ENCODE results near the gene SLC39A5.
"Not testable (repeated sequence)": the region's sequence is repeated elsewhere in the genome, so short reads cannot be mapped to it uniquely, and the experiment has no call there.

Gene SLC39A5, protein sequence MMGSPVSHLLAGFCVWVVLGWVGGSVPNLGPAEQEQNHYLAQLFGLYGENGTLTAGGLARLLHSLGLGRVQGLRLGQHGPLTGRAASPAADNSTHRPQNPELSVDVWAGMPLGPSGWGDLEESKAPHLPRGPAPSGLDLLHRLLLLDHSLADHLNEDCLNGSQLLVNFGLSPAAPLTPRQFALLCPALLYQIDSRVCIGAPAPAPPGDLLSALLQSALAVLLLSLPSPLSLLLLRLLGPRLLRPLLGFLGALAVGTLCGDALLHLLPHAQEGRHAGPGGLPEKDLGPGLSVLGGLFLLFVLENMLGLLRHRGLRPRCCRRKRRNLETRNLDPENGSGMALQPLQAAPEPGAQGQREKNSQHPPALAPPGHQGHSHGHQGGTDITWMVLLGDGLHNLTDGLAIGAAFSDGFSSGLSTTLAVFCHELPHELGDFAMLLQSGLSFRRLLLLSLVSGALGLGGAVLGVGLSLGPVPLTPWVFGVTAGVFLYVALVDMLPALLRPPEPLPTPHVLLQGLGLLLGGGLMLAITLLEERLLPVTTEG

DNA sequence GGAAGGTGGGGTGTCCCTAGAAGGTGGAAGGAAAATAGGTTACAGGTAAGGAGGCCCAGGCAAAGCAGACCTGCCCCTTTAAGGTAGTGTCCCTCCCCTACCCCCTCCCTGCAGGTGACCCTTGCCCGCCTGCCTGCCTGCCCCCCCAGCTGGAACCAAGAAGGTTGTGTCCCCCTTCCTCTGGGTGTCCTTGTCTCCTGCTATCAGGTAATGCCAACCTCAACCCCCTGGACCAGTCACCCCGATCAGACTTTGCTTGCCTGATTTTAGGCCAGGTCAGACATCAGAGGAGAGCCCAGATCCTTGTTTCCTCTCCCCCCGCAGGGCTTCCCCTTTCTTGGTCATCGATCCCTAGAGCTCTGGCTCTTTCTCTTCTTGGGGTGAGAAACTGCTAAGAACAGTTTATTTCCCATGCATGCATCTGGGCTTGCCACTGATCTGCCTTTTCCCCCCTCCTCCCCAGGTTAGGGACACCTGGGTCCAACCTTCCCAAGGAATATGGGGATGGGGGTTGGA is at the start of gene SLC39A5:
Gene SLC39A5 (plus strand): TSS at position 136 of the 516 bp plus-strand sequence. CDS start 1,224 bp downstream, outside the sequence.
- DNase-seq, result no peak

DNA sequence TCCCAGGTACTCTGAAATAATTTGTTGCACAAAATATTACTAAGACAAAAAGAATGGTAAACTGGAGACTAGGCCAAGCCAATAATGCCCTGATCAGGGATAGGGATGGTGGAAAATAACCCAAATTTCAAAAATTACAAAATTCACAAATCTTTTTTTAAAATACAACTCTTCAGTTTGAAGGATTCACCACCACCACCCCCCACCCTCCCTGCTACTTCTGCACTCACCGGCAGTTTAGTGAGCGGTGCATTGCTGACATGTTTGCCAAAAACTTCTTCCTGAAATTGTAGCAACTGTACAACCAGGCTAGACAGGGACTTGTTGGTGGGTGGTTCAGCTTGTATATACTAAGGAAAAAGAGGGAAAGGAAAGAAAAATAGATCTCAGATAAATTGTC is 42.9 kb upstream of the SLC39A5 start:
- no peak for DNase-seq

DNA sequence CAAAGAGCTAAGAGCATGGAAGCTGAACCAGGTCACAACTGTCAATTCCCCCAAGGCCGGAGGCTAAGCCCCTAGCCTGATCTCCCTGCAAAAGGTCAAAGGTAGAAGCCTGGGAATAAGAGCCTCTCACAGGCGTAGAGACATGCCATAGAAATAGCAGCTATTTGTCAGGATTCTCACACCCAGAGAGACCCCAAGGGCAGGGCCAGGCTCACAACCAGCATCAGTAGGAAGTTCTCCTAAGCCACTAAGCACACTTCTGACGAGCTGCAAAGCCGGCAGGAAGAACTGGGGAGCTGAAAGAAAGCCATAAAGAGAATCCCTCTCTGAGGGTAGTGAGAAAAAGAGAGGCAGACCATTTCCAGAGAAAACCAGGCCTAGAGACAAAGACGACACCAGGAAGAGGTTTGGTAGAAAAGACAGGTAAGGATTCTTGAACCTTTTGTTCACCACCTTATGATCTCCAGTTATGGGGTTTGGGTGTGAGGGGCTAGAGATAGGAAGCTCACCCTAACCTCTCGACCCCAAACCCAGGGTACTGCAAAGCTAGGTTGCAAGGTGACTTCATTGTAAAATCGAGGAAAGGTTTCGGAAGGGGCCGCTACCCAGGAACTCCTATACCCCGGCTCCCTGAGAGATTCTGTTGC is 41.6 kb upstream of the SLC39A5 start:
- peak; percentile 19 for DNase-seq

DNA sequence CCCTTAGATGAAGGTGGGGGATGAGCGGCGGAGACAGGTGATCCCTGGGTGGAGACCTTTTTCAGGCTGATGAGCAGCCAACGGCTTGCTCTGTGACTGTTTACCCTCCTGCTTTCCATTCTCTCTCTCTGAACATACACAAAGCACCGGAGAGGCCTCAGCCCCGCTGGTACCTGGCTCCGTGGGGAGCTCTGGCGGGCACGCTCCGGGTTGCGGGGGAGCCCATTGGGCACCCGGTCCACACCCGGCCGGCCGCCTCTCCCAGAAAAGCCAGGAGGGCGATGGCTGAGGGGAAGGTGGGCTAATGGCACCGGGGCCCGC is 41.1 kb upstream of the SLC39A5 start:
- no peak for DNase-seq

DNA sequence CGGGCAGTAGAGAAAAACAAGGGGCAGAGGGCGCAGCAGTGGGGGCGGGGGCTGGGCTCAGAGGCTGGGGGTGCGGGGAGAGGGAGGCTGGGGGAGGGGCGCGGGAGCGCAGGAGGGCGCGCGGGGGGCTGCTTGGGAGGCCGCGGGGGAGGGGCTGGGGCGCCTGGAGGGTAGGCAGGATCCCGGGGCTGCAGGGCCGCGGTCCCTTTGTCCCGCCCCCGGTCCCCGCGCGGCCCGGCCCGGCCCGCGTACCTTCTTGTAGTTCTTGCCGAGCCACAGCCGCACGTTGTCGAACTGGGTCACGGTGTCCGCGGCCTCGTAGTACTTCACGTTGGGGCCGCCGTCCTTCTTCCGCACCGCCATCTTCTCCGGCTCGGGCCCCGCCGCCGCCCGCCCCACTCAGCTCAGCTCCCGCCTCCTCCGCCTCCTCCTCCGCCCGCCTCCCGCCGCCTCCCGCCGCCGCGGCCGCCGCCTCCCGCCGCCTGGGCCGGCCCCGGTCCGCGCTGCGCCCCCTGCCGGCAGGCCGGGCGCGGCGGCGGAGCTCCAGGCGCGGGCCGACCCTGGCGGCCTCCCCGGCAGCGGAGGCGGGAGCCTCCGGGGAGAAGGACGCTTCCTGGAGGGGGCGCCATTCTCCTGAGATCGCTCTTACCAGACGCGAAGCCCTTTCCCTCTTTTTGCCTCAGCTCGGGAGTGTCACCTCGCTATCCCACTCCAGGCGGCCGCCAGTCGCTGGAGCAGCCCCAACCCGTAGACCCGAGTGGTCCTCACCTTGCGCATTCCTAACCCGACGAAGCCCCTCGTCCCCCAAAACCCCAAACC is 40.5 kb upstream of the SLC39A5 start, which contains the start of gene SMARCC2:
Gene SMARCC2 (minus strand): TSS at position 385 of the 819 bp plus-strand sequence. CDS start 22 bp downstream, at position 363.
- peak; percentile 86 for DNase-seq

DNA sequence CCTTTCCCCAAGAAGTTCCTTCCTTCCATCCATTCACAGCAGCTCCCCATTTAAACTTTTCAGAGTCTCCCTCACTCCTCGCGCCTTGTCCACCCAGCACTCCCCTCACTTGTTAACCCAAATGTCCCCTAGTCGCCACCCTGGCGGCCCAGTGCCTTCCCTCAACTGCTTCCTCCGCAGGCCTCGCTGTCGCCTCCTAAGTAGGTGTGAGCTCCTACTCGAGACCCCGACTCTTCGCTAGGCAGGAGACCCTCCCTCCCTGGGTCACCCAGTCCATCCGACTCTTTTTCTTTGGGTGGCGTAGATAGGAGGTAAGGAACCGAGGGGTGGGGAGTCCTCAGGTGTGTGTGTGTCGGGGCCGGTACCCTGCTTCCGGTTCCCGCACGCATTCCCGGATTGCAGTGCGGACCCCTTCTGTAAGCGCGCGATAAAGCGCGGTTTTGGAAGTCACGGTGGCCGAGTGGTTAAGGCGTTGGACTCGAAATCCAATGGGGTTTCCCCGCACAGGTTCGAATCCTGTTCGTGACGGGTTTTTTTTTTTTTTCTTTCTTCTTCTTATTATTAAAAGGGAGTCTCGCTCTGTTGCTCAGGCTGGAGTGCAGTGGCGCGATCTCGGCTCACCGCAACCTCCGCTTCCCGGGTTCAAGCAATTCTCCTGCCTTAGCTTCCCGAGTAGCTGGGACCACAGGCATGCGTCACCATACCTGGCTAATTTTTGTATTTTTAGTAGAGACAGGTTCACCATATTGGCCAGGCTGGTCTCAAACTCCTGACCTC is 39.7 kb upstream of the SLC39A5 start:
- peak; percentile 65 for DNase-seq

DNA sequence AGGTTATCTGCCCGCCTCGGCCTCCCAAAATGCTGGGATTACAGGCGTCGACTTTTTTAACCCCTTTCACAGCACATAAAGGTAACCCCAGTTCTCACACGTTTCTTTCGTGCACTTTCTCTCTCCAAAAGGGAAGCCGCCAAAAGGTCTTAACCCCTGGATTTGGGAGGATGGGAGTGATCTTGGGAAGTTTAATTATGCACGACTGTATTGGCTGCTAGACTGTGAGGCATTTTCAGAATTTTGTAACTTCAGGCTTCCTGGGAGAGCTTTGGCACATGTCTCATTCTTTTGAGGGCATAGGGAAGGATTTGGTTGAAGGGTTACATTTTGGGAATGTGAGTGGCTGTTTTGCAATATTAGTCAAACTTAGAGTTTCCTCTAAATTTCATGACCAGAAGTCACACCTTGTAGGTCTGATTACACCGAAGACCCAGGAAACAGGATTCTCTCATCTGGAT is 39.1 kb upstream of the SLC39A5 start:
- DNase-seq, result no peak

DNA sequence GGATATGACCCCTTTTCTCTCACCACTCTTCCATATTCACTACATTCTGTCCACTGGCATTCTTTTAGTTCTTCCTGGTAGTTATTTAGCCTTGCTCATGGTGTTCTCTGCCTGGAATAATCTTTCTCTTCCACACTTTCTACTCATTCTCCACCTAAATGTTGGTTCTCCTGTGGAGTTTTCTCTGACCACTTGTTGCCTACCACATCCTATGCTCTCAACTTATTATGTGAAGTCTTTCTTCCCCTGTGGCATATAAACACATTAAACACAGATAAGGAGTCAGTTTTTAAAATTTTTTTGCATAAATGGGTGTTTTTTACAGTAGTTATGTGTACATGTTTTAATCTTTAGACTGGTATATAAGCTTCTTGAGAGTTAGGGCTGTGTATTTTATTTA is 37.3 kb upstream of the SLC39A5 start:
- DNase-seq, result no peak

DNA sequence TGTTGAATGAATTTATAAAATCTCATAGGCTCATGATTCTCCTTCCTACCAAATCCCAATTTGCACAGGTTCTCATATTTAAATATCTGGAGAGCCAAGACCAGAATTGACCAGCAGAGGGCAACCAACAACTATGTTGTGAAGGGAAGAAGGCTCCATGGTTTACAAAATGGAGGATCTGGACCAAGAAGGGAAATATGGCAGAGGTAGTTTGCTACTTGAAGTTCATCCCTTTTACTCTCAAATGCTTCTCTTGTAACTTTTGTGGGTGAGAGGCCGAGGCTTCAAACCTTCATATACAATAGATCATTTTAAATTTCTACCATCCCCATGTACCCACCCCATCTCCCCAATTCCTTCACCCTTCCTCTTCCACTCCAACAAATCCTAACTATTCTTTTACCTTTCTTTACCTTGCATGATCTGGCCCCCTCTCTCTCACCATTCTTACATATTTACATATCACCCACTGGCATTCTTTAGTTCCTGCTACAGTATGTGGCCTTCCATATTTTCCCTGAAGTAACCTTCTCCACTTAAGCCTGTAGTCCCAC is 36.7 kb upstream of the SLC39A5 start:
- peak; percentile 80 for DNase-seq

DNA sequence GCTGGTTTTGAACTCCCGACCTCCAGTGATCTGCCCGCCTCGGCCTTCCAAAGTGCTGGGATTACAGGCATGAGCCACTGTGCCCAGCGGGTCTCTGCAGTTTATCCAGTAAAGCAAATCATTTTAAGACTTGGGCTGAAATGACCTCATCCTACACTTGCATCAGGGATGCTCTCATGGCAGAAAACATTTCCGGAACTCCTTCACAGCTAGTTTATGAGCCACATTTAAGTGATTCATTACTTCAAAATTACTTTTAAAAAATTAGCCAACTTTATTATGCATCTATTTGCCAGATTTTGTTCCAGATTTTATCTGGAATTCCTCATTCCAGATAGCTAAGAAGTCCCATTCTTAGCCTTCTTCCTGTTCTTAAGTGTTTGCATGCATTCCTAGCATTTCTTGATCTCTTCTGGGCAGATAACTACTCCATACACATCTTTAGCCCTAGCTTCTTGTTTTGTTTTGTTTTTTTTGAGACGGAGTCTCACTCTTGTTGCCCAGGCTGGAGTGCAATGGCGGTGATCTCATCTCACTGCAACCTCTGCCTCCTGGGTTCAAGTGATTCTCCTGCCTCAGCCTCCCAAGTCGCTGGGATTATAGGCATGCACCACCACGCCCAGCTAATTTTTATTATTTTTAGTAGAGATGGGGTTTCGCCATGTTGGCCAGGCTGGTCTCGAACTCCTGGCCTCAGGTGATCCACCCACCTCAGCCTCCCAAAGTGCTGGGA is 32.9 kb upstream of the SLC39A5 start:
- not testable (repeated sequence) for DNase-seq

DNA sequence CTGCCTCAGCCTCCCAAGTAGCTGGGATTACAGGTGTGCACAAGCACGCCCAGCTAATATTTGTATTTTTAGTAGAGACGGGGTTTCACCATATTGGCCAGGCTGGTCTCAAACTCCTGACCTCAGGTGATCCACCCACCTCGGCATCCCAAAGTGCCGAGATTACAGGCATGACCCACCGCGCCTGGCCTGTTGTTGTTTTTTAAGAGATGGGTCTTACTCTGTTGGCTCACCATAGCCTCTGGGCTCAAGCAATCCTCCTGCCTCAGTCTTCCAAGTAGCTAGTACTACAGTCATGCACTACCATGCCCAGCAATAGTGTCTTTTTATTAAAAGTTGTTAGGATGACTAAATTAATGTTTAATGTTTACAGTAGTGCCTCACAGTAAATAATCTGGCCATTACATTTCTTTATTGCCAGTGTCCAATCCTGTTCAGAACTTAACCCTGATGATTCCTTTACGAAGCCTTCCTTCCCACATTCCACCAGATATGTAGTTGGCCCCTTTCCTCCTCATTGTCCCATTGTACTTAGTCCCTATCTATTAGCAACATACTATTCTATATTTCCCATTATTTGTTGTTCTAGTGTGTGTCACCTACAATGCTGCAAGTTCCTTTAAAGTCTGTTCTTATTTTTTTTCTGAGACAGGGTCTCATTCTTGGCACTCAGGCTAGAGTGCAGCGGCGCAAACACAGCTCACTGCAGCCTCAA is 31.8 kb upstream of the SLC39A5 start:
- DNase-seq, result no peak

DNA sequence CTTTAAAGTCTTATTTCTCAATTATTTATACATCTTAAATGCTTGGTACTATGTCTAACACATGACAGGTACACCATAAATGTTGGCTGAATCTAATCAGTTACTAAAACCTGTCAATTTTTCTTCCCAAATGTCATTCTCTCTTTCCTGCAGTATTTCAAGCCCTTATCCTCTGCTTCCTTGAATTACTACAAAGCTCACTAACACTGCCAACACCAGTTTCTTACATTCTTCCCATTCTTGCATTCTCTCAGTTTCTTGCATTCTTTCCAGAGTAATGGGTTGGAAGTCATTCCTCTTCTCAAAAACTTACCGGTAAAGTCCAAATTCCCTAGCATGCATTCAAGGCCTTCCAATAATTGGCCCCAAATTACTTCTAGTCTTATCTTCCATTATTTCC is 31.0 kb upstream of the SLC39A5 start:
- no peak for DNase-seq

DNA sequence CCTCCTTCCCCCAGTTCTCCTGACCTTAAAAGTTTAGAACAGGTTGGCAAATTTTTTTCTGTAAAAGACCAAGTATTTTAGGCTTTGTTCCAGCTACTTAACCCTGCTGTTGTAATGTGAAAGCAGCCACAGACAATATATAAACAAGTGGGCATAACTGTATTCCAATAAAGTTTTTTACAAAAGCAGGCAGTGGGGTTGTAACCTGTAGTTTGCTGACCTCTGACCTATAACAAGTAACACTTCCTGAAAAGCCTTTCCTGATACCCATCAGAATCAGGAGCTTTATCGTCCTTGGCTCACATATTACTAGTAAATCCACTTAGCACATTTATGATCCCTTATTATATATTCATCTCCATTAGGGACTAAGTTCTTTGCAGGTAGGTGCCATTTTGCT is 27.5 kb upstream of the SLC39A5 start:
- no peak for DNase-seq

DNA sequence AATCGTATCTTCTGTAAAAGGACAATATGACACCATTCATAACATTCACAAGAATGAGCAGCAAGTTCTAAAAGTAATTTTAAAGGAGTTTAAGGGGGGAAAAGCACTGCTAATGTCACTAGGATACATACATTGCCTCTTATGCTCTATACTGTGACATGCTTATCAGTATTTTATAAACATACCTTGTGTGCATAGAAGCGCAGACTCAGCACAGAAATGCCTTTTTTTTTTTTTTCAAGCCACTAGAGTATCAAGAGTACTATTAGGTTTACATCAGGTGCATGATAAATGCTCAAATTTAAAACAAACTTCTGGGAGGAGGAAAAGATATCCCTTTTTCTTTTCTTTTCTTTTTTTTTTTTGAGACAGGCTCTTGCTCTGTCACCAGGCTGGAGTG is 27.0 kb upstream of the SLC39A5 start:
- no peak for DNase-seq

DNA sequence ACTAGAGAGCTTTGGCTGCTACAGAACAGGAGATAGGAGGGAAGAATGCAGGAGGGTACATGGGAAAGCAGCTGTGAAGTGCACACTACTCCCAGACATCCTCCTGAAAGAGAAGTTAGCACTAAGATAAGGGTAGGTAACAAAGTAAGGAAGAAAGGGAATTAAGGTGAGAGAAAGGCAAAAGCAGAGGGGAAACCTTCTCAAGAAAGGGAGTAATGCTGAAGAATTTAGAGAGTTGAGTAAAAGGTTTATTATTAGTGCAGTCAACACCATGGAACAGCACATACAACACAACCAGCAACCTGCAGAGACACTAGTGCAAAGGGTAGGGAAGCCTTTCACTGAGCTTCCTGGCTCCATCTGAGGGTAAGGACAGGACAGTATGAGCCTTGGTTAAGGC is 25.6 kb upstream of the SLC39A5 start:
- no peak for DNase-seq

DNA sequence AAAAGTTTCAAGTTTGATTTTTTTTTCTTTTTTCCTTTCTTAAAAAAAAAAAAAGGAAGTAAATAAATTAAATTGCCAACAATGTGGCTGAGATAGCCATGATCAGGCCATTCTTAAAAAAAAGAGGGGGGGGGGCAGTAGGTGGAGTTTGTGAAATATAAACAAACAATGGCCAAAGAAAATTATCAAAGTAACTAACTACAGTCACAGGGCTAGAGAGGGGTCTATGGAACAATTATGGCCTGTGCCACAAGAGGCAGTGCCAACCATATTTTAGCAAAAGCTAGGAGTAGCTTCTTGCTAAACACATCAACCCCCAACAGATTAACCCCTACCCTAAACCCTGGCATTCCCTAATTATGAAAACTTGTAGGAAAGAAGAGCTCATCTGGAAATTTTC is 24.4 kb upstream of the SLC39A5 start:
- no peak for DNase-seq

DNA sequence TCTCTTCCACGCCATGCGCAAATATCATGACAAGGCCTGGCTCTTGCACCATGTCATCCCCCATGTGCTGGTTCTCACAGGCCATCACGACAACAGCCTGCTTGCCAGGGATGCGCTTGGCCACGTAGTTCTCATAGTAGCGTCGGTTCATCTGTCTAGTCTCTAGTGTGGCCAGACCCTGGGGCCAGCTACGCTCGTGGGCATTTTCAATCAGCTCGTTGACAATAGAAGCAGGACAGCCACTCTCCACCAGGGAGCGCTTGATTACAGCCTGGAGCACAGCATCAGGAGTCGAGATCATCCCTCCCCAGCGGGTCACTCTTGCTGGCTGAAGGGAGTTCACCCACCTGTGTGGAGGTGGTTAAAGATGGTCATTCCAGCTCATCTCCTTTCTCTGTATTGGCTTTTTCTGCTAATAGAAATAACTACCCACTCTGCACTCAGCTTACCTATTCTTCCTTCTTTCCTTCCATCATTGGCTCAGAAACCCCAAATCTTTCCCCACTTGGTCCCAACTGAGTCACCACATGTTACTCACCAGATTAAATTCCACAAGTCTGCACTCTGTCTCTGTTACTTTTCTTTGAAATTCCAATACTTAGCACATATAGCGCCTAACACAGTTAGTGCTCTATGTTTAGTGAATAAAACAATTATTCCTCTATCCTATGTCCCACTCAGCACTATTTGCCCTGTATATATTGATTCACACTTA is 23.2 kb upstream of the SLC39A5 start:
- peak; percentile 55 for DNase-seq

DNA sequence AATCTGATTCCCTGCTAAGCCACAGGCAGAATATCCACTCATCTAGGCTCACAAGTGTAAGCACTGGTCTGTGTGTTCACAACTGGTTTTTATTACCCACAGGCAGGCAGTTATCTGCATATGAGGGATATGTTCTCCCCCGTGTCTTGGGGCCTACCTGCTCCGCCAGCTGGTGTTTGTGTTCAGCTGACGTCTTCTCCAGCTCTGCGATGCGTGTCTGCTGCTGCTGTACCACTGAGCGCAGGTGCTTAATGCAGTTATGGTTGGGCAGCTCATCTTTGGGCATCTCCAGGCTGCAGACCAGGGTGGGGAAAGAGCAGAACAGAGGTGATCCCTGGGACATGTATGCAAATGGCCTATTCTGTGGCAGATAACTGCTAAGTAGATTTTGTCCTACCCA is 21.8 kb upstream of the SLC39A5 start:
- no peak for DNase-seq

DNA sequence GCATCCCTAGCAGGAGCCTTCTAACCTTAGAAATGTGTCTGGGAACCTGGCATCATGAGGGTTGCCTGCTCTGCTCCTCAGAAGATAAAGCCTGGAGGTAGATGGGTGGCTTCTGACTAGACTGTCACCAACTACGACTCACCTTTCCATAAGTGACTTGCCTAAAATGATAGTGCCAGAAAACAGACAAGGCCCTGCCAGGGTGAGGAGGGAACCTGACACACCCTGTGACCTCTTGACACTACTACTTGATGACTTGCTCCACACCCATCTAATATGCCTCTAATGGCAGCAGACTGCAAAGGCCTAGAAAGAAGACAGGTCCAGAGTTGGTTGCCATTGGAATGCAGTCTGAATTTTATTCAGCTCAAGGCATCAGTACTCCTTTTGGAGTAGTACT is 17.5 kb upstream of the SLC39A5 start:
- DNase-seq, result no peak

DNA sequence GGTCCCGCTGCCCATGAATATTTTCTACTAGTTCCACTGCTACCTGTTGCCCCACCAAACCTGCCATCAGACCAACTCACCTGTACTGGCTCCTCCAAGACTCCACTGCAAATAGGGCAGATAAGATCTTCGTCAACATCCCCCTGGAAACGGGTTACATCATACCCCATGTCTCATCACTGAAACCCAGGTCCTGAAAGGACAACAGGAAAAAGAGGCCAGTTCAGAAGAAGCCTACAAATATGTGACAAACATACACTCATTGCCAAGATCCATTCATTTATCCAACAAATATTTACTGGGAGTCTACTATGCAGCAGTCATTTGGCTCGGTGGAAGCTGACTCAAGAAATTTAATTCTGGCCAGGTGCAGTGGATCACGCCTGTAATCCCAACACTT is 16.0 kb upstream of the SLC39A5 start:
- no peak for DNase-seq
